WTC11 (cell line): ENCODE results near the gene PNPT1. TPM values are rescaled to one million over a fixed set of nuclear protein-coding genes. Genes with fewer than 3 reads are reported as not detected.

ENCODE experiments used
- ATAC-seq: fragments of 200-7000 bp; cut with Tn5 transposase; 2 replicates; pipeline ENCODE4 v1.10.0; 2021; ENCODE audit warnings: mild to moderate bottlenecking, moderate library complexity
- CTCF ChIA-PET: fragments of 300-600 bp; sonication (Branson Sonifier 250); formaldehyde crosslinking; loops from one replicate; lab custom pipeline; 2021; ENCODE audit warnings: antibody characterized with exemption; lab: Charles Lee
- POLR2A ChIA-PET: fragments of 350-600 bp; sonication (Branson Sonifier 250); formaldehyde crosslinking; loops from one replicate; lab custom pipeline; 2021; ENCODE audit warnings: antibody characterized with exemption; lab: Charles Lee
- DNase-seq: peaks from one replicate; pipeline ENCODE4 v3.0.0; 2021; ENCODE audit warnings: low spot score
- H3K27ac Mint-ChIP-seq: 2 replicates; pipeline ENCODE4 v1.8.0; 2021; ENCODE audit warnings: mixed read lengths
- H3K27me3 Mint-ChIP-seq: 2 replicates; pipeline ENCODE4 v1.8.0; 2021; ENCODE audit warnings: low read depth, mild to moderate bottlenecking, moderate library complexity, mixed read lengths
- H3K36me3 Mint-ChIP-seq: 2 replicates; pipeline ENCODE4 v1.8.0; 2021; ENCODE audit warnings: mixed read lengths
- H3K4me1 Mint-ChIP-seq: 2 replicates; pipeline ENCODE4 v1.8.0; 2022; ENCODE audit warnings: mixed read lengths
- H3K4me3 Mint-ChIP-seq: 2 replicates; pipeline ENCODE4 v1.8.0; 2021; ENCODE audit warnings: mild to moderate bottlenecking, moderate library complexity, mixed read lengths
- H3K9me3 Mint-ChIP-seq: 2 replicates; pipeline ENCODE4 v1.8.0; 2021; ENCODE audit warnings: mixed read lengths
- AR ChIP-seq: fragments of 250-450 bp; sonication (Bioruptor Pico); IDR thresholded peaks from 2 replicates; pipeline ENCODE4 v1.9.0; 2021; ENCODE audit warnings: mild to moderate bottlenecking
- CTCF ChIP-seq: fragments of 200-600 bp; IDR thresholded peaks from 2 replicates; pipeline ENCODE4 v1.8.0; 2022; ENCODE audit warnings: antibody characterized with exemption
- EMX1 ChIP-seq: fragments of 250-450 bp; sonication (Bioruptor Pico); IDR thresholded peaks from 2 replicates; pipeline ENCODE4 v1.8.0; 2021; ENCODE audit warnings: mild to moderate bottlenecking
- FOXJ3 ChIP-seq: sonication (generic); formaldehyde crosslinking; IDR thresholded peaks from 2 replicates; pipeline ENCODE4 v1.9.0; 2021; ENCODE audit warnings: missing genetic modification reagents, mild to moderate bottlenecking, borderline replicate concordance
- GTF2I ChIP-seq: fragments of 250-450 bp; sonication (Bioruptor Pico); conservative IDR thresholded peaks from 2 replicates; pipeline ENCODE4 v1.4.0; 2021; ENCODE audit warnings: mild to moderate bottlenecking
- HMGA2 ChIP-seq: fragments of 250-450 bp; sonication (Bioruptor Pico); IDR thresholded peaks from 2 replicates; pipeline ENCODE4 v1.4.0; 2021; ENCODE audit warnings: mild to moderate bottlenecking, moderate library complexity
- MXD4 ChIP-seq: fragments of 250-450 bp; sonication (Bioruptor Pico); IDR thresholded peaks from 2 replicates; pipeline ENCODE4 v1.8.0; 2021; ENCODE audit warnings: mild to moderate bottlenecking, moderate library complexity, borderline replicate concordance
- PRRX2 ChIP-seq: fragments of 250-450 bp; sonication (Bioruptor Pico); IDR thresholded peaks from 2 replicates; pipeline ENCODE4 v1.8.0; 2021; ENCODE audit warnings: mild to moderate bottlenecking
- TCF7 ChIP-seq: sonication (generic); formaldehyde crosslinking; IDR thresholded peaks from 2 replicates; pipeline ENCODE4 v1.8.0; 2022; ENCODE audit warnings: mild to moderate bottlenecking, low read depth, missing genetic modification reagents, moderate library complexity
- TEAD1 ChIP-seq: sonication (generic); formaldehyde crosslinking; IDR thresholded peaks from 2 replicates; pipeline ENCODE4 v1.8.0; 2022; ENCODE audit warnings: mild to moderate bottlenecking, missing genetic modification reagents
- USF2 ChIP-seq: sonication (generic); formaldehyde crosslinking; IDR thresholded peaks from 2 replicates; pipeline ENCODE4 v1.8.1; 2023; ENCODE audit warnings: mild to moderate bottlenecking, missing genetic modification reagents, moderate library complexity
- ZBTB21 ChIP-seq: sonication (generic); formaldehyde crosslinking; IDR thresholded peaks from 2 replicates; pipeline ENCODE4 v1.8.1; 2023; ENCODE audit warnings: mild to moderate bottlenecking, missing genetic modification reagents, borderline replicate concordance
- ZNF121 ChIP-seq: sonication (generic); formaldehyde crosslinking; IDR thresholded peaks from 2 replicates; pipeline ENCODE4 v1.8.0; 2023; ENCODE audit warnings: missing genetic modification reagents
- ZNF219 ChIP-seq: sonication (generic); formaldehyde crosslinking; IDR thresholded peaks from 2 replicates; pipeline ENCODE4 v1.8.0; 2023; ENCODE audit warnings: missing genetic modification reagents, mild to moderate bottlenecking, borderline replicate concordance
- ZNF263 ChIP-seq: sonication (generic); formaldehyde crosslinking; IDR thresholded peaks from 2 replicates; pipeline ENCODE4 v1.8.1; 2022; ENCODE audit warnings: low read depth, mild to moderate bottlenecking, moderate library complexity, missing genetic modification reagents
- ZNF396 ChIP-seq: fragments of 250-450 bp; sonication (Bioruptor Pico); IDR thresholded peaks from 2 replicates; pipeline ENCODE4 v1.8.0; 2021; ENCODE audit warnings: mild to moderate bottlenecking, moderate library complexity, borderline replicate concordance
- ZNF416 ChIP-seq: fragments of 250-450 bp; sonication (Bioruptor Pico); IDR thresholded peaks from 2 replicates; pipeline ENCODE4 v1.9.0; 2021; ENCODE audit warnings: mild to moderate bottlenecking, inconsistent platforms
- ZNF512 ChIP-seq: sonication (generic); formaldehyde crosslinking; IDR thresholded peaks from 2 replicates; pipeline ENCODE4 v1.8.1; 2022; ENCODE audit warnings: missing genetic modification reagents, borderline replicate concordance
- ZNF671 ChIP-seq: fragments of 250-450 bp; sonication (Bioruptor Pico); IDR thresholded peaks from 2 replicates; pipeline ENCODE4 v1.8.0; 2021; ENCODE audit warnings: mild to moderate bottlenecking
- total RNA-seq: library from RNA; stranded (reverse); gene quantifications from 3 replicates; pipeline ENCODE4 v1.2.3, GENCODE V29; 2021
- TF ChIP-seq, protein P1 (sequence below): sonication (generic); formaldehyde crosslinking; IDR thresholded peaks from 2 replicates; pipeline ENCODE4 v1.8.1; 2022; ENCODE audit warnings: low read depth, missing genetic modification reagents, borderline replicate concordance
- TF ChIP-seq, protein P2 (sequence below): sonication (generic); formaldehyde crosslinking; IDR thresholded peaks from 2 replicates; pipeline ENCODE4 v1.8.0; 2023; ENCODE audit warnings: mild to moderate bottlenecking, missing genetic modification reagents
- TF ChIP-seq, protein P3 (sequence below): sonication (generic); formaldehyde crosslinking; IDR thresholded peaks from 2 replicates; pipeline ENCODE4 v1.8.0; 2022; ENCODE audit warnings: mild to moderate bottlenecking, missing genetic modification reagents

PNPT1 gene
- total RNA-seq, 1 experiment from 2014 or later: 44.9 TPM

DNA sequence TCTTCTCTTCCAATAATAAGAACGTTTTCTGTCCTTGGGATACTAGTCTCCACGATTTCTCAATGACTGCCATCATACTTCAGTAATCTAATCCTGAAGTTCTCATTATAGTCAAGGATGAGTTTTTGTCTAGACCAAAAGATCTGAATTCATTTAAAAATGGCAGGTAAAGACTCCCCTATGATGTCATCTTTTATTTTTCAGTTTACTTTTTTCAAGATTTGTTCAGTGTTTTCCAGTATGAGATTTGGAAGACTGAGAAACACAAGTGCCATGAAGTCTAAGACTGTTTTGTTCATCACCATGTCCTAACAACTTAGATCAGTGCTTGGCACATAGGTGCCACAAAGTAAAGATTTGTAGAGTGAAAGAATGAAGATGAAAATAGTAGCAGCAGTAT lies 40.4 kb downstream of the PNPT1 start (continued):
- TF ChIP-seq GTF2I (CRISPR knock-in tag) (no peak), MXD4 (no peak), PRRX2 (CRISPR knock-in tag) (no peak), AR (no peak)
- TF ChIP-seq, protein P1, sequence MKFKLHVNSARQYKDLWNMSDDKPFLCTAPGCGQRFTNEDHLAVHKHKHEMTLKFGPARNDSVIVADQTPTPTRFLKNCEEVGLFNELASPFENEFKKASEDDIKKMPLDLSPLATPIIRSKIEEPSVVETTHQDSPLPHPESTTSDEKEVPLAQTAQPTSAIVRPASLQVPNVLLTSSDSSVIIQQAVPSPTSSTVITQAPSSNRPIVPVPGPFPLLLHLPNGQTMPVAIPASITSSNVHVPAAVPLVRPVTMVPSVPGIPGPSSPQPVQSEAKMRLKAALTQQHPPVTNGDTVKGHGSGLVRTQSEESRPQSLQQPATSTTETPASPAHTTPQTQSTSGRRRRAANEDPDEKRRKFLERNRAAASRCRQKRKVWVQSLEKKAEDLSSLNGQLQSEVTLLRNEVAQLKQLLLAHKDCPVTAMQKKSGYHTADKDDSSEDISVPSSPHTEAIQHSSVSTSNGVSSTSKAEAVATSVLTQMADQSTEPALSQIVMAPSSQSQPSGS (CRISPR knock-in tag): no peak
- TF ChIP-seq, protein P2, sequence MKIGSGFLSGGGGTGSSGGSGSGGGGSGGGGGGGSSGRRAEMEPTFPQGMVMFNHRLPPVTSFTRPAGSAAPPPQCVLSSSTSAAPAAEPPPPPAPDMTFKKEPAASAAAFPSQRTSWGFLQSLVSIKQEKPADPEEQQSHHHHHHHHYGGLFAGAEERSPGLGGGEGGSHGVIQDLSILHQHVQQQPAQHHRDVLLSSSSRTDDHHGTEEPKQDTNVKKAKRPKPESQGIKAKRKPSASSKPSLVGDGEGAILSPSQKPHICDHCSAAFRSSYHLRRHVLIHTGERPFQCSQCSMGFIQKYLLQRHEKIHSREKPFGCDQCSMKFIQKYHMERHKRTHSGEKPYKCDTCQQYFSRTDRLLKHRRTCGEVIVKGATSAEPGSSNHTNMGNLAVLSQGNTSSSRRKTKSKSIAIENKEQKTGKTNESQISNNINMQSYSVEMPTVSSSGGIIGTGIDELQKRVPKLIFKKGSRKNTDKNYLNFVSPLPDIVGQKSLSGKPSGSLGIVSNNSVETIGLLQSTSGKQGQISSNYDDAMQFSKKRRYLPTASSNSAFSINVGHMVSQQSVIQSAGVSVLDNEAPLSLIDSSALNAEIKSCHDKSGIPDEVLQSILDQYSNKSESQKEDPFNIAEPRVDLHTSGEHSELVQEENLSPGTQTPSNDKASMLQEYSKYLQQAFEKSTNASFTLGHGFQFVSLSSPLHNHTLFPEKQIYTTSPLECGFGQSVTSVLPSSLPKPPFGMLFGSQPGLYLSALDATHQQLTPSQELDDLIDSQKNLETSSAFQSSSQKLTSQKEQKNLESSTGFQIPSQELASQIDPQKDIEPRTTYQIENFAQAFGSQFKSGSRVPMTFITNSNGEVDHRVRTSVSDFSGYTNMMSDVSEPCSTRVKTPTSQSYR (CRISPR knock-in tag): no peak
- TF ChIP-seq, protein P3, sequence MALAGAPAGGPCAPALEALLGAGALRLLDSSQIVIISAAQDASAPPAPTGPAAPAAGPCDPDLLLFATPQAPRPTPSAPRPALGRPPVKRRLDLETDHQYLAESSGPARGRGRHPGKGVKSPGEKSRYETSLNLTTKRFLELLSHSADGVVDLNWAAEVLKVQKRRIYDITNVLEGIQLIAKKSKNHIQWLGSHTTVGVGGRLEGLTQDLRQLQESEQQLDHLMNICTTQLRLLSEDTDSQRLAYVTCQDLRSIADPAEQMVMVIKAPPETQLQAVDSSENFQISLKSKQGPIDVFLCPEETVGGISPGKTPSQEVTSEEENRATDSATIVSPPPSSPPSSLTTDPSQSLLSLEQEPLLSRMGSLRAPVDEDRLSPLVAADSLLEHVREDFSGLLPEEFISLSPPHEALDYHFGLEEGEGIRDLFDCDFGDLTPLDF: no peak

- POLR2A ChIA-PET: no interaction called here
- no peak for ATAC-seq
- TF ChIP-seq HMGA2 (CRISPR knock-in tag): no peak
- TF ChIP-seq ZNF219 (CRISPR knock-in tag): no peak
- no peak for TF ChIP-seq ZNF416 (CRISPR knock-in tag)
- no peak for TF ChIP-seq TCF7 (CRISPR knock-in tag)
- no peak for TF ChIP-seq ZNF396 (CRISPR knock-in tag)
- TF ChIP-seq FOXJ3 (CRISPR knock-in tag): no peak
- TF ChIP-seq ZNF671 (CRISPR knock-in tag): no peak
- TF ChIP-seq ZNF121 (CRISPR knock-in tag): no peak
- no peak for TF ChIP-seq TEAD1
- no peak for TF ChIP-seq ZBTB21 (CRISPR knock-in tag)
- TF ChIP-seq ZNF263 (CRISPR knock-in tag): no peak
- no peak for TF ChIP-seq EMX1 (CRISPR knock-in tag)
- TF ChIP-seq CTCF: no peak
- TF ChIP-seq USF2 (CRISPR knock-in tag): no peak
- TF ChIP-seq, protein P3: no peak
- TF ChIP-seq ZNF512 (CRISPR knock-in tag): no peak
- TF ChIP-seq, all 79 proteins: peak for 0
- Mint-ChIP-seq H3K27me3 (no peaks in the 10 kb centered on the region), H3K36me3 (peaks cover 67% of the 10 kb centered on the region), H3K27ac (no peak overlapping the region), H3K4me1 (no peaks in the 10 kb centered on the region), H3K4me3 (no peak overlapping the region), H3K9me3 (peaks cover 13% of the 10 kb centered on the region)
- CTCF ChIA-PET: no interaction called here
- no peak for DNase-seq
These were observed 44.4 kb downstream of the PNPT1 start for GRCh38 chr2:55649211-55649610.
